ENCODE measurements around the gene DNAJB2. TPM values are rescaled to one million over a fixed set of nuclear protein-coding genes. Genes with fewer than 3 reads are reported as not detected.
A peak's percentile ranks its signal among the peaks of the same experiment; 100 is the strongest.

Gene DNAJB2
- total RNA-seq, 4 donors from 2014 or later, result 22.7 to 95.0 (median 54.3) TPM

DNA sequence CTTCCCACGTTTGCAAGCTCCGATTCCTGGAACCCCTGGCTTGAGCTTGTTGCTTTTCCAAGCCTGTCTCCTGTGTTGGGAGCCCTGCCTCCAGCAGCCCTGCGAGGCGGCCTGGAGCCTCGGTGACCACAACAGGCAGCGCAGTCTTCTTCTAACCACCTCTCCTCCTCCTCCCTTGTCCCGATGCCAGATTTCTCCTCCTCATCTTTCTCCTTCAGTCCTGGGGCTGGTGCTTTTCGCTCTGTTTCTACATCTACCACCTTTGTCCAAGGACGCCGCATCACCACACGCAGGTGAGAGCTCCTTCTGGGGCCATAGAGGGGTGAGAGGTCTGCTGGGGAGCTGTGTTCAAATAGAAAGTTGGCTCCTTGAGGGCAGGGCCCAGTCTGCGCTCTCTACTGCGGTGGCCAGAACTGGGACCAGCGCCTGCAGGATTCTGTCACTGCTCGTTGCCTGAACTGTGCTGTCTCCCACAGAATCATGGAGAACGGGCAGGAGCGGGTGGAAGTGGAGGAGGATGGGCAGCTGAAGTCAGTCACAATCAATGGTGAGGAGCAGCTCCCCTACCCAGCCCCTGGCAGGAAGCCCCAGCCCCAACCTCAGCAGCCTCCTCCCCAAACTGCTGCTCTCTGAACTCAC is 3.9 kb downstream of the DNAJB2 start:
- Histone ChIP-seq H3K27ac (no peak overlapping the region), H3K4me3 (no peak overlapping the region), H3K36me3 (peaks cover 0 to 3% (median 0%) of the 10 kb centered on the region in 4 donors), H3K9me3 (no peaks in the 10 kb centered on the region), H3K27me3 (no peaks in the 10 kb centered on the region), H3K4me1 (peaks cover 13 to 20% (median 17%) of the 10 kb centered on the region in 4 donors)
- intact Hi-C loops (cut with DNase I; ENCODE audit: low total_unique reads) (no loop called here), in situ Hi-C loops (cut with MboI; ENCODE audit: low pct_ligation_motif_present in 1 of 4, low pct_unique_long_range_greater_than_20kb in 1 of 4, low sequenced_read_pairs in 3 of 4) (loop anchor here in 1 of 4 donors (25.0 kb wide), 1 partner anchor 121 kb away; the partner anchor contains the start of genes NHEJ1 and SLC23A3)
- TF ChIP-seq CTCF (IDR thresholded peaks at IDR 0.05) (no peak), EP300 (IDR thresholded peaks at IDR 0.05; ENCODE audit: low read depth) (no peak), POLR2AphosphoS5 (IDR thresholded peaks at IDR 0.05) (no peak), POLR2A (IDR thresholded peaks at IDR 0.05) (no peak)
- WGBS, 2 donors (ENCODE audit: low coverage in 1 of 2), result 93 to 94% methylated on average over 9 to 17 of the region's 17 CpGs
- DNase-seq, result no peak

DNA sequence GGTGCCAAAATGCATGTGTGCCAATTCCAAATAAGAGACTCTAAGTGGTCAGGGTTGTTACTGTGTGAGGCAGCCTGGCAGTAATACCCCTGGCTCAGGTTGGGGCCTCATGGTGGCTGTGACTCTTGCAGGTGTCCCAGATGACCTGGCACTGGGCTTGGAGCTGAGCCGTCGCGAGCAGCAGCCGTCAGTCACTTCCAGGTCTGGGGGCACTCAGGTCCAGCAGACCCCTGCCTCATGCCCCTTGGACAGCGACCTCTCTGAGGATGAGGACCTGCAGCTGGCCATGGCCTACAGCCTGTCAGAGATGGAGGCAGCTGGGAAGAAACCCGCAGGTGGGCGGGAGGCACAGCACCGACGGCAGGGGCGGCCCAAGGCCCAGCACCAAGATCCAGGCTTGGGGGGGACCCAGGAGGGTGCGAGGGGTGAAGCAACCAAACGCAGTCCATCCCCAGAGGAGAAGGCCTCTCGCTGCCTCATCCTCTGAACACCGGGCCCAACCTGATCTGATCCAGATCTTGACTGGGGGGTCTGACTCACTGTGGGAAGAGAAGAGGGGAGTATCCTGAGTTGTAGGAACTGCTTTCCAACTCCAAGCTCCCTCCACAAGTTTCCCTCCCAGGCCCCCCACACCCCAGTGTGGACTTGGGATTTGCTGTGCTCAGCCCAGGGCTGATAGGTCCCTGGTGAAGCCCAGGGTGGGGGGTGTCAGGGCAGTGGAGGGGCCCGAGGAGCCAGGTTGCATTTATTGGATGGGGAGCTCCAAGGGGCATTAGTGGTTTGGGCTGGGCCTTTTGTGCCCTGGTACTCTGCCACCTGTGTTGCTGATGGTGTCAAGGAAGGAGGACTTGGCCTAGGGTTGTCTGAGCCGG is 5.6 kb downstream of the DNAJB2 start:
- in situ Hi-C loops (cut with MboI; ENCODE audit: low pct_ligation_motif_present in 1 of 4, low pct_unique_long_range_greater_than_20kb in 1 of 4, low sequenced_read_pairs in 3 of 4), result loop anchor here in 1 of 4 donors (25.0 kb wide), 1 partner anchor 122 kb away; the partner anchor contains the start of genes NHEJ1 and SLC23A3
- Histone ChIP-seq H3K27me3 (no peaks in the 10 kb centered on the region), H3K27ac (no peak overlapping the region), H3K36me3 (peaks cover 0 to 3% (median 0%) of the 10 kb centered on the region in 4 donors), H3K4me1 (peaks cover 5 to 17% (median 11%) of the 10 kb centered on the region in 4 donors), H3K4me3 (no peak overlapping the region), H3K9me3 (no peaks in the 10 kb centered on the region)
- intact Hi-C loops (cut with DNase I; ENCODE audit: low total_unique reads), result no loop called here
- TF ChIP-seq POLR2A (IDR thresholded peaks at IDR 0.05) (no peak), CTCF (IDR thresholded peaks at IDR 0.05) (no peak), POLR2AphosphoS5 (IDR thresholded peaks at IDR 0.05) (no peak), EP300 (IDR thresholded peaks at IDR 0.05; ENCODE audit: low read depth) (no peak)
- 86% methylated on average over 13 of the region's 16 CpGs; no CpG with 5 or more reads in 1 of the 2 donors for WGBS, 2 donors (ENCODE audit: low coverage in 1 of 2)
- no peak for DNase-seq

- Histone ChIP-seq H3K9me3 (no peaks in the 10 kb centered on the region), H3K27ac (no peak overlapping the region), H3K27me3 (no peaks in the 10 kb centered on the region), H3K4me3 (no peak overlapping the region), H3K36me3 (peaks cover 0 to 3% (median 0%) of the 10 kb centered on the region in 4 donors), H3K4me1 (peaks cover 2 to 15% (median 7%) of the 10 kb centered on the region in 4 donors)
- intact Hi-C loops (cut with DNase I; ENCODE audit: low total_unique reads) (no loop called here), in situ Hi-C loops (cut with MboI; ENCODE audit: low pct_ligation_motif_present in 1 of 4, low pct_unique_long_range_greater_than_20kb in 1 of 4, low sequenced_read_pairs in 3 of 4) (loop anchor here in 1 of 4 donors (25.0 kb wide), 1 partner anchor 123 kb away; the partner anchor contains the start of genes NHEJ1 and SLC23A3)
- WGBS, 2 donors (ENCODE audit: low coverage in 1 of 2), result 90% methylated on average over 12 of the region's 12 CpGs; no CpG with 5 or more reads in 1 of the 2 donors
- no peak for TF ChIP-seq CTCF (IDR thresholded peaks at IDR 0.05)
- no peak for TF ChIP-seq POLR2A (IDR thresholded peaks at IDR 0.05)
- DNase-seq, result no peak
Measured at GRCh38 chr2:219285373-219285735, 6.2 kb downstream of the DNAJB2 start.

DNA sequence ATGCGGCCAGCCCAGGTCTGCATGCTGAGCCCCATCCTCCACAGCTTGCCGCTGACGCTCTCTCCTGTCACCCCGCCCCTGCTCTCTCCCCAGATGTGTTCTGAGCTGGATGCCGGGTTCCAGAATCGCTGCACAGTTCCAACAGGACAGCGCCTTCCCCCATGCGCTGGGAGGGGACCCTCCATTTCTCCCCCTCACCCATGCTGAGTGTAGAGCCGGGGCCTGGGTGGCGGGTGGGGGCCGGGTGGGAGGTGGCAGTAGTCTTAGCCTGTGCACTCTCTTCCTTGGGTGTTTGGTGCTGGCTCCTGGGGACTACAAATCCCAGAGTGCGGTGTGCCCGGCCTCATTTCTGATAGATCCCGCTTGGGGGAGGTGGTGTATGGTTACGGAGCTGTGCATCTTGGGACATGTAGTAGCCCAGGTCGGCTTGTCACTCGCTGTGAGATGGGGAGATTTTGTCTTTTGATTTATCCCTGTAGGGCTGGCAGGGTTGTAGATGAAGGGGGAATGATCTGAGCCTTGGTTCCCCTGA is 6.8 kb downstream of the DNAJB2 start:
- TF ChIP-seq POLR2A (IDR thresholded peaks at IDR 0.05) (no peak), EP300 (IDR thresholded peaks at IDR 0.05; ENCODE audit: low read depth) (no peak), POLR2AphosphoS5 (IDR thresholded peaks at IDR 0.05) (no peak), CTCF (IDR thresholded peaks at IDR 0.05) (no peak)
- 94 to 100% methylated on average over 2 to 17 of the region's 17 CpGs for WGBS, 2 donors (ENCODE audit: low coverage in 1 of 2)
- DNase-seq, result no peak
- H3K4me3 ChIP-seq, result no peak overlapping the region
- peaks cover 0 to 9% (median 5%) of the 10 kb centered on the region in 4 donors for H3K4me1 ChIP-seq
- in situ Hi-C loops (cut with MboI; ENCODE audit: low pct_ligation_motif_present in 1 of 4, low pct_unique_long_range_greater_than_20kb in 1 of 4, low sequenced_read_pairs in 3 of 4), result loop anchor here in 1 of 4 donors (25.0 kb wide), 1 partner anchor 124 kb away; the partner anchor contains the start of genes NHEJ1 and SLC23A3
- intact Hi-C loops (cut with DNase I; ENCODE audit: low total_unique reads), result no loop called here
- peaks cover 0 to 3% (median 0%) of the 10 kb centered on the region in 4 donors for H3K36me3 ChIP-seq
- no peaks in the 10 kb centered on the region for H3K27me3 ChIP-seq
- H3K9me3 ChIP-seq, result no peaks in the 10 kb centered on the region
- H3K27ac ChIP-seq, result peak overlapping the region in 1 of 4 donors; percentile 17
